GM19328 (cell line): ENCODE results near the gene SMKR1.
"Not testable (repeated sequence)": the region's sequence is repeated elsewhere in the genome, so short reads cannot be mapped to it uniquely, and the experiment has no call there.

Experiments used
- ATAC-seq: cut with Tn5 transposase; IDR thresholded peaks from one replicate; pipeline ENCODE4 v1.9.1; 2021; ENCODE audit warnings: mild to moderate bottlenecking, moderate library complexity; ENCODE audit not compliant: unreplicated experiment

SMKR1 gene

GRCh38 chr7:129481376-129481775, 21.0 kb upstream of the SMKR1 start:
- ATAC-seq: not testable (repeated sequence)

DNA sequence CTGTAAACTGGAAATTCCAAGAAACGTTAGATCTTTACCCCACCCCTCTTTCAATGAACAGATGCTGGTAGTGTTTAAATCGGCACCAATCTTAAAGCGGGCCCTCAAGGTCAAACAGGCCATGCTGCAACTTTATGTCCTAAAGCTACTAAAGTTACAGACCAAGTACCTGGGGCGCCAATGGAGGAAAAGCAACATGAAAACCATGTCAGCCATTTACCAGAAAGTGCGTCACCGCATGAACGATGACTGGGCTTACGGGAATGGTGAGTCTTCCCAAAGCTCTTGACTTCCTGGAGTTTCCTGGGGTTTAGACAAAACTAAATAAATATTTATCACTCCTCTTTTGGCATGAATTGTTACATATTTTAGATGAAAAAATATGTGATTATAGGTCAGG, 19.6 kb upstream of the SMKR1 start:
- no peak for ATAC-seq

DNA sequence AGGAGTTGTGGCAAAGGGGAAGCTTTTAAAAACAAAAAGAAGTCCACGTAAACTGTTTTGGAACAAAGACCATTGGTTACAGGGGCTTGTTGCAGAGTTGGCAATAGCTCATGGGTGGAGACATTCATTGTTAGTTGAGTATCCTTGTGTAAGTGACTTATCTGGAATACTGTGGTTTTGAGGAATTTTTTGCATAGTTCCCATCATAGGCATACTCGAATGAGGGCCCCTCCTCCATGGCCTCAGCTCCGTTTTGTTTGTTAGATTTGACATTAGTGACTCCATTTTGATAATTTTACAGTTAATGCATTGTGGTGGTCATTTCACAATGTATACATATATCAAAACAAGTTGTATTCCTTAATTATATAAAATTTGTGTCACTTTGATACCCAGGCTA, 12.8 kb upstream of the SMKR1 start:
- no peak for ATAC-seq

DNA sequence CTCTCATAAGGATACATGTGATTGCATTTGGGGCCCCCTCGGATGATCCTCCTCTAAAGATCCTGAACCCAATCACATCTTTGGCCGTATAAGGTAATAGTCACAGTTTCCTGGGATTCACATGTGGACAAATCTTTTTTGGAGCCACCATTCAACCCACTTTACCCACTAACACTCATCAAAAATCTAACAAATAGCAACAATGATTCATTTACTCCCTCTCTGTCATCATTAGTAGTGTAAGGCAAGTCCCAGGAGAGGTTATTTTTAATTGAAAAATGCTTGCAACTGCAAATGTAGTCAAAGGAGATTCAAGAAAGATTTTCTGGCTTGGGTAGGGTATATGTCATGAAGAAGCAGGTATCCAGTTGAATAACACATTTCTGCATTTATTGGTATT, 9.9 kb upstream of the SMKR1 start:
- no peak for ATAC-seq

GRCh38 chr7:129493555-129493954, 8.8 kb upstream of the SMKR1 start:
- ATAC-seq: no peak

GRCh38 chr7:129494041-129494440, 8.3 kb upstream of the SMKR1 start:
- no peak for ATAC-seq

DNA sequence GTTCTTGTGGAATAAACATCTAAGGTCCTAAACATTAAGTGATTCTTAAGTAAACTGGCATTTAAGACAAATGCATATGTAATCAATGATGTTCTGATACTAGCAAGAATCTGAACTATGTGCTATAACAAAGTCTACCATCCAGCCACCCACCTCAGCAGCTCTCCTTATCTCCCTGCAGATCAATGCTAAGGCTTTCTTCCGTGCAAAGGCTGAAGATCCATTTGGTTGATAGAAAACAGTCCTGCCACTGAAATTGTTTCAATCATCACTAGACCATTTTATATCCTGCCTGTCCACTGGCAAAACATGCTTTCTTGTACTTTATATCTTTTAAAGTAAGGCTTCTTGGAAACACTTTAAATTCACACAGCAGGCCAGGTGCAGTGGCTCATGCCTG, 6.3 kb upstream of the SMKR1 start:
- ATAC-seq: no peak

DNA sequence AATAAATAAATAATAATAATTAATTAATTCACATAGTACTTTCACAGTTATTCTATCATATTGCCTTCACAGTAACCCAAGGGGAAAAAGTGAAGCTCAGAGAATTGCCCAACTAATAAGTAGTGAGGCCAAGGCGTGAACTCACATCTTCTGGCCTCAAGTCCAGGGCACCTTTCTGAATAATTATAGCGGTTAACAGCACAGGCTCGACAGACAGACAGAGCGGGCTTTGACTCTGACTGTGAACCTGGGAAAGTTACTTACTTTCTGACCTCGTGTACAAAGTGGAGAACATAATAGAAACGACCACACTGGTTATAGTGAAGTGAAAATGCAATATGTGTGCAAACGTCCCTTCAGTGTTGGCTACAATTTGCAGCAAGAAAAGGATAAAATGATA, 5.7 kb upstream of the SMKR1 start:
- no peak for ATAC-seq

DNA sequence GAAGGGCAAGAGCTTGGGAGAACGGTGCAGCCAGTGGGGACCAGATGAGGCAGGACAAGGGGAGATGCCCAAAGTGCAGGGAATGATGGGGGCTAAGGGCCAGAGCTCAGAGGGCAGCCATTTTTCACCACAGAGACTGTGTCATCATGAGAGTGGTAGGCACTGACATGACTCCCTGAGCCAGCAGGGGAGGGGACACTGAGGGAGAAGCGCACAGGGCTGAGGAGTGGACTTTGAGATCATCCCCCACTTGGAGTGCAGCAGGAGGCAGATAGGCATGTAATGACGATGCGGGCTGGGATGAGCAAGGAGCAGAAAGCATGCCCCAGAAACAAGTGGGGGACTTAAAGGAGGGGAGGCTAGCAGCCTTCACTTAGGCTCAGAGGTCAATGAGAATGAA, 5.2 kb upstream of the SMKR1 start:
- no peak for ATAC-seq

DNA sequence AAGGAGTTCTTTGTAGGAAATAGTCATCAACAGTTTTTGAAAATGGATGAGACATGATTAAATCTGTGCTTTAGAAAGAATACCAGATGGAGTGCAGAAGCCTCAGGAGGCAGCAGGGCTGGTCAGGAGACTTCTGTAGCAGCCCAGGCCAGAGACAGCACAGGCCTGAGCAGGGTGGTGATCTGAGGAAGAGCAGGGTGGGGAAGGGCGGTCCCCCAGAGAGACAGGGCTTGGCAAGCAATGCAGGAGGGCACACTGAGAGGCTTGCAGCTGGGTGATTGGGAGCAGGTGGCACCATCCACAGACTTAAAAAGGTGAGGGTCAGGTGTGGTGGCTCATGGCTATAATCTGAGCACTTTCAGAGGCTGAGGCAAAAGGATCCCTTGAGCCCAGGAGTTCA, 4.3 kb upstream of the SMKR1 start:
- no peak for ATAC-seq

- ATAC-seq: no peak
Observed at GRCh38 chr7:129499999-129500398, 2.3 kb upstream of the SMKR1 start.

- peak; percentile 23 for ATAC-seq
Observed at GRCh38 chr7:129502708-129503685, 666 bp downstream of the SMKR1 start.

GRCh38 chr7:129503725-129504124, 1.4 kb downstream of the SMKR1 start:
- no peak for ATAC-seq

GRCh38 chr7:129512192-129512591, 9.9 kb downstream of the SMKR1 start:
- ATAC-seq: no peak

DNA sequence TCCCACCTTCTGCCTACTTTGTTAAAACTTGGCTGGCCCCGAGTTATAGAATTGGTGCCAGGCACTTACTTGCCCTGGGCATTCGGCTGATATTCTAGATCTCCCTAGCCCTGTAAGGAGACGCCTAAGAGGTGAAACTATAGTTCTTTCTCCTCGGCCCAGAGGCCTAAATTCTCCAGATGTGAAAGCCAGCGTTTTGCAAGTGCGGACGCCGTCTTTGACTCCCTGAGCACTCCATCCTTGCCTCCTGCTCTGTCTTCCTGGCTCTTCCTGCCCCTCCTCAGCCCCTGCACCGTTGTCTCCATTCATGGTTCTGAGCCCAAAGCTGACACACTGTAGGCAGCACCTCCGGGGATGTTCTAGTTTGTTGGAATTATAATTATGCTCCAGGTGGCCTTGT, 11.2 kb downstream of the SMKR1 start:
- ATAC-seq: no peak

- ATAC-seq: no peak
Observed at GRCh38 chr7:129514683-129515082, 12.4 kb downstream of the SMKR1 start.

DNA sequence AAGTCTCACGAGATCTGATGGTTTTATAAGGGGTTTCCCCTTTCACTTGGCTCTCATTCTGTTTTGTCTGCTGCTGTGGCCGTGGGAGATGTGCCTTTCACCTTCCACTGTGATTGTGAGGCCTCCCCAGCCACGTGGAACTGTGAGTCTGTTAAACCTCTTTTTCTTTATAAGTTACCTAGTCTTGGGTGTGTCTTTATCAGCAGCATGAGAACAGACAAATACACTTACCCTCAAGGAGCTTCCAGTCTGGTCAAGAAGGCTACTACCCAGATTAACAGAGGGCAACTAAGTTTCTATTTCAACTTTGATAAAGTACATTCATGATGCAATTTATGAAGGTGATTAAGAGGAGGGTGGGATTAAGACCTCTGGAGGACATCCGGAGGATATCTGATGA, 13.1 kb downstream of the SMKR1 start:
- no peak for ATAC-seq

DNA sequence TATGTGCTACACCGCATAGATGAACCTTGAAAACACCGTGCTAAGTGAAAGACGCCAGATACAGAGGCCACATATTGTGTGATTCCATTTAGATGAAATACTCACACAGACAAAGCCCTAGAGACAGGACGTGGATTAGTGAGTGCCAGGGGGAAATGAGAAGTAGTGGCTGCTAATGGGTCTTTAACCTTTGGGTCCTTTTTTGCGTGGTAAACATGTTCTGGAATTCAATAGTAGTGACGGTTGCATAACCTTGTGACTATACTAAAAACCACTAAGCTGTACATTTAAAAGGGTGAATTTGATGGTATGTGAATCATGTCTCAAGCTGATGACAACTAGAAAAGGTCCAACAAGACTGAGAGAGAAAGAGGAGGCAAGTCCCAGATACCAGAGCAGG, 15.6 kb downstream of the SMKR1 start:
- ATAC-seq: no peak

DNA sequence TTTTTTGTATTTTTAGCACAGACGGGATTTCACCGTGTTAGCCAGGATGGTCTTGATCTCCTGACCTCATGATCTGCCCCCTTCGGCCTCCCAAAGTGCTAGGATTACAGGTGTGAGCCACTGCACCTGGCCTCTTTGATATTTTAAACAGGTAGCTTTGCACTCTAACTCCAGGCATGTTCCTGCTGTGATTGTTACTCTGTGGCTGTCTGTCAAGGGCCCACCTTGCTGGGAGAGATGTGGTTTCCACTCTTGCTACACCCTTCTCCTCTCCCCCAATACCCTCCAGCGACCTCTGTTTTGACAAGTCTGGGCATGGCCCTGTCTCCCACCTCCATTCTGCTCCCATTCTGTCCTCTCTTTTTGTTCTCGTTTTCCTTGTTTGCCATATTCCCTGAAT, 17.1 kb downstream of the SMKR1 start:
- ATAC-seq: no peak

DNA sequence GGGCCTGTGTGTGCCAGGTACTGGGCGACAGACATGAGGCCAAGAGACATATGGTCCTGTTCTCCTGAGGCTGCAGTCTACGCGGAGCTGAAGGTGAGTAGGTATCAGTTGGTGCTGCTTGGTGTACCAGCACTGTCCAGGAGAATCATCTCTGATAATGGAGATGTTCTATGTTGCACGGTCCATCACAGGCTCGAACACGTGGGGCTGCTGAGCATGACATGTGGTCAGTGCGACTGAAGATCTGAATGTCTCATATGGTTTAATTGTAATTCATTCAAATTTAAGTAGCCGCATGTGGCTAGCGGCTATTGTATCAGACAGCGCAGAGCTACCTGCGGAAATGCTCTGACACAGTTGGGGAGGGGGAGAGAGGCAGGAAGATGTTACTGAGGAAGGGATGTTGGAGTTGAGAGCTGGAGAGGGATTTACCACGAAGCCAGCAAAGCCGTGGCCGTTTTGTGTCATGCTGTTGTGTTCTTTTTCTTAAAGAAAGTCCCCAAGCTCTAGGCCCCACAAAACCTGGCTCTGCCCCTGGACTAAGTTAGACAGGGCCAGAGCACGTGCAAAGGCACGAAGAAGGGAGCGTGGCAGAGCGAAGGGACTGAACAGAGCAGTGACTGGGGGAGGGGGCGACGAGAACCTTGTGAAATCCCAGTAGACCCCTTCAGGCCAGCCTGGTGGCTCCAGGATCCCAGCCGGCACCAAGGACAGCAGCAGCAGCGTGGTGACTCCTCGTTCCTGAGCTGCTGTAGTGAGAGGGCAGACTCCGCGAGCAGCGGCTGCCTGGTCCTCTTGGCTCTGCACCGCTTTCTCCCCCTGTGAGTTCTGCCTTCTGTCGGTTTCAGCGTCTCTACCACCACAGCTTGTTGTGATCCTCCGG, 20.0 kb downstream of the SMKR1 start:
- no peak for ATAC-seq

DNA sequence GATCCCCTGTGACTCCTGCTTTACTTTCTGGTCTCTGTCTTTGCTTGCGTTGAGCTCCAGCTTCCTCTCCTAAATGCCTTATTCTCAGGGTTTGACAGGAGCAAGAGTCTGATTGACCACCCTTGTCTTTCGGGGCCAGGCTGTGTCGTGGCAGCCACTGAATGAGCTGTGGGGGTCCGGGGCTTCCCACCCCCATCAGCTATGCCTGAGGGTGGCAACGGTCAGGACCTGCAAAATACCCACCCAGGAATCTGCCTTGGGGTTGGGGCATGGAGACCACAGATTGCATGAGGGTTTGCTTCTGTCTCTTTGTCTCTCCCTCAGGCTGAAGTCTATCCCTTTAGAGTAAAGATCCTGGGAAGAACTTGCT, 20.6 kb downstream of the SMKR1 start:
- no peak for ATAC-seq

- ATAC-seq: no peak
Observed at GRCh38 chr7:129523924-129524323, 21.6 kb downstream of the SMKR1 start.
